ENCODE measurements around the gene IRS2.

Gene IRS2

DNA sequence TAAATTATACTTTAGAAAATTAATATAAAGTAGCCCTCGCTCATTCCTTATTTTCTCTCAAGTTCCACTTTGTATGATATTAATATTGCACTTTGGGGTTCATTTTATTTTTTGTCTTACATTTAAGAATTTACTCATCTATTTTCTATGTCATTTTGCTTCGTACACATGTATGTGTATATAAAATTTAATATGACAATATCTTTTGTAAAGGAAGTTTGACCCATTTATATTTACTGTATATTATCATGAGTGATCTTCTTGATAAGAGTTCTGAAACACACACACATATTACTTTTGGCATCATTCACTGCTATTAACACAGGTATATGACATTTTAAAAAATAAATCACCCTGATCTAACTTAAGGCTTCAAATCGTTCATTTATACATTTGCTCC, 83.1 kb downstream of the IRS2 start:
- no peak for DNase-seq (ENCODE audit: low spot score)
